Motor neuron (in vitro differentiated cells): ENCODE measurements around the gene SYVN1. TPM values are rescaled to one million over a fixed set of nuclear protein-coding genes. Genes with fewer than 3 reads are reported as not detected.

Experiments
- ATAC-seq, 8 experiments: fragments of 200-7000 bp; cut with Tn5 transposase; replicated peaks in 6 of 8; 2 replicates each; pipeline ENCODE4 v1.8.0; 2021; ENCODE audit warnings: mild to moderate bottlenecking in 8 of 8, moderate library complexity in 8 of 8
- H3K27ac ChIP-seq, 2 donors: fragments of 250-450 bp; sonication (Bioruptor Pico); 2 replicates each; pipeline ENCODE4 v1.9.0; 2021; ENCODE audit warnings: antibody characterized with exemption in 2 of 2, mild to moderate bottlenecking in 2 of 2, moderate library complexity in 1 of 2
- H3K4me1 ChIP-seq, 2 donors: fragments of 250-450 bp; sonication (Bioruptor Pico); replicated peaks in 1 of 2; 2 replicates each; pipeline ENCODE4 v1.6.1; 2021; ENCODE audit warnings: antibody characterized with exemption in 2 of 2, mild to moderate bottlenecking in 2 of 2, moderate library complexity in 1 of 2
- H3K4me3 ChIP-seq, 5 donors: fragments of 250-450 bp; sonication (Bioruptor Pico); 2 replicates each; pipeline ENCODE4 v1.9.0; 2021; ENCODE audit warnings: antibody characterized with exemption in 5 of 5, mild to moderate bottlenecking in 5 of 5, moderate library complexity in 4 of 5
- WGBS, 10 experiments: fragments of 450-650 bp; shearing (Covaris generic); methylation state at CpG; one replicate each; pipeline ENCODE4 v1.0.0; 2022; 5-methylcytosine and 5-hydroxymethylcytosine counted together
- in situ Hi-C, 9 experiments: fragments of 400-800 bp; cut with MboI; loops; one replicate each; pipeline ENCODE4 v1.15.0; 2021; ENCODE audit warnings: low sequenced_read_pairs in 9 of 9, low pct_unique_long_range_greater_than_20kb in 2 of 9; ENCODE audit not compliant: unreplicated experiment in 9 of 9
- total RNA-seq, 8 experiments: library from RNA; unstranded; fragments of 300-600 nt; gene quantifications; 2 replicates each; pipeline versions ENCODE4 v1.2.3 to v1.2.4, GENCODE V29; 2022

Gene SYVN1
- total RNA-seq, 8 experiments from 2014 or later, result 11.0 to 26.5 (median 18.1) TPM

GRCh38 chr11:65147352-65148075 lies 13.2 kb upstream of the SYVN1 start:
- Histone ChIP-seq H3K4me1 (peaks cover 10 to 16% of the 10 kb centered on the region in 2 donors), H3K4me3 (no peak overlapping the region), H3K27ac (no peak overlapping the region)
- in situ Hi-C loops, result no loop called here
- 14 to 100% (median 50%) methylated on average over 1 to 2 of the region's 2 CpGs; no CpG with 5 or more reads in 2 of the 10 experiments for WGBS, 10 experiments
- ATAC-seq, result no peak

GRCh38 chr11:65141896-65142494 lies 7.7 kb upstream of the SYVN1 start:
- H3K27ac ChIP-seq, result no peak overlapping the region
- no peaks in the 10 kb centered on the region for H3K4me1 ChIP-seq
- in situ Hi-C loops, result no loop called here
- H3K4me3 ChIP-seq, result no peak overlapping the region
- no peak for ATAC-seq
- WGBS, 10 experiments, result 64 to 100% (median 76%) methylated on average over 1 to 7 of the region's 7 CpGs; no CpG with 5 or more reads in 2 of the 10 experiments

GRCh38 chr11:65136515-65137096 lies 2.3 kb upstream of the SYVN1 start:
- no peak for ATAC-seq
- Histone ChIP-seq H3K4me1 (peaks cover 10 to 11% of the 10 kb centered on the region in 2 donors), H3K4me3 (no peak overlapping the region), H3K27ac (no peak overlapping the region)
- WGBS, 10 experiments, result 78 to 96% (median 87%) methylated on average over 1 to 12 of the region's 15 CpGs; no CpG with 5 or more reads in 1 of the 10 experiments
- in situ Hi-C loops, result no loop called here

- no peak for ATAC-seq
- in situ Hi-C loops, result no loop called here
- WGBS, 10 experiments, result 0 to 82% (median 64%) methylated on average over 1 to 10 of the region's 11 CpGs; no CpG with 5 or more reads in 1 of the 10 experiments
These were observed 1.4 kb upstream of the SYVN1 start for GRCh38 chr11:65135633-65136145.

GRCh38 chr11:65134952-65135632 lies 773 bp upstream of the SYVN1 start:
- peak; percentile 84 to 90 (median 86) for ATAC-seq
- Histone ChIP-seq H3K4me1 (peaks cover 10 to 11% of the 10 kb centered on the region in 2 donors), H3K4me3 (peak overlapping the region; percentile 71 to 96 (median 84)), H3K27ac (peak overlapping the region; percentile 100)
- in situ Hi-C loops, result no loop called here
- WGBS, 10 experiments, result 0 to 14% (median 4%) methylated on average over 3 to 19 of the region's 24 CpGs; no CpG with 5 or more reads in 1 of the 10 experiments

More at GRCh38 chr11:65135633-65136145, 1.4 kb upstream of the SYVN1 start:
- peak overlapping the region; percentile 100 for H3K27ac ChIP-seq
- H3K4me3 ChIP-seq, result peak overlapping the region; percentile 71 to 96 (median 84)
- H3K4me1 ChIP-seq, result peaks cover 10 to 11% of the 10 kb centered on the region in 2 donors

- 0 to 7% (median 4%) methylated on average over 3 to 5 of the region's 20 CpGs; no CpG with 5 or more reads in 6 of the 10 experiments for WGBS, 10 experiments
- Histone ChIP-seq H3K27ac (peak overlapping the region; percentile 100), H3K4me1 (peaks cover 10 to 11% of the 10 kb centered on the region in 2 donors), H3K4me3 (peak overlapping the region; percentile 71 to 96 (median 84))
- peak in 1 of 8 experiments; percentile 0 for ATAC-seq
- in situ Hi-C loops, result no loop called here
These were observed 595 bp downstream of the SYVN1 start for GRCh38 chr11:65133724-65134123.

GRCh38 chr11:65132988-65133700 lies 1.2 kb downstream of the SYVN1 start:
- in situ Hi-C loops, result no loop called here
- 4 to 90% (median 52%) methylated on average over 3 to 14 of the region's 18 CpGs; no CpG with 5 or more reads in 4 of the 10 experiments for WGBS, 10 experiments
- ATAC-seq, result no peak
- H3K27ac ChIP-seq, result peak overlapping the region in 1 of 2 donors; percentile 20
- H3K4me3 ChIP-seq, result peak overlapping the region; percentile 71 to 96 (median 84)
- peaks cover 10 to 11% of the 10 kb centered on the region in 2 donors for H3K4me1 ChIP-seq

- Histone ChIP-seq H3K4me3 (peak overlapping the region in 1 of 5 donors; percentile 84), H3K4me1 (peaks cover 10 to 11% of the 10 kb centered on the region in 2 donors), H3K27ac (no peak overlapping the region)
- no peak for ATAC-seq
- in situ Hi-C loops, result no loop called here
- 47 to 100% (median 93%) methylated on average over 1 to 6 of the region's 10 CpGs; no CpG with 5 or more reads in 5 of the 10 experiments for WGBS, 10 experiments
These were observed 1.9 kb downstream of the SYVN1 start for GRCh38 chr11:65132238-65132987.

GRCh38 chr11:65131895-65132237 lies 2.5 kb downstream of the SYVN1 start:
- in situ Hi-C loops, result no loop called here
- no peak overlapping the region for H3K27ac ChIP-seq
- 74 to 93% (median 90%) methylated on average over 1 to 4 of the region's 6 CpGs; no CpG with 5 or more reads in 5 of the 10 experiments for WGBS, 10 experiments
- ATAC-seq, result no peak
- no peak overlapping the region for H3K4me3 ChIP-seq
- peaks cover 10 to 11% of the 10 kb centered on the region in 2 donors for H3K4me1 ChIP-seq

GRCh38 chr11:65131417-65131776 lies 2.9 kb downstream of the SYVN1 start:
- peaks cover 10 to 11% of the 10 kb centered on the region in 2 donors for H3K4me1 ChIP-seq
- in situ Hi-C loops, result no loop called here
- H3K4me3 ChIP-seq, result no peak overlapping the region
- ATAC-seq, result no peak
- no peak overlapping the region for H3K27ac ChIP-seq
- 80% methylated on average over 1 of the region's 3 CpGs; no CpG with 5 or more reads in 9 of the 10 experiments for WGBS, 10 experiments

- Histone ChIP-seq H3K27ac (no peak overlapping the region), H3K4me1 (peaks cover 10% of the 10 kb centered on the region in 2 donors), H3K4me3 (no peak overlapping the region)
- ATAC-seq, result no peak
- in situ Hi-C loops, result no loop called here
- 79 to 100% (median 94%) methylated on average over 2 to 7 of the region's 19 CpGs; no CpG with 5 or more reads in 4 of the 10 experiments for WGBS, 10 experiments
These were observed 3.5 kb downstream of the SYVN1 start for GRCh38 chr11:65130631-65131416.
